HG02852 (cell line): ENCODE data around the gene LENG1.

Source experiments
- ATAC-seq: cut with Tn5 transposase; IDR thresholded peaks from one replicate; pipeline ENCODE4 v1.9.1; 2021; ENCODE audit warnings: mild to moderate bottlenecking, moderate library complexity; ENCODE audit not compliant: unreplicated experiment

The LENG1 gene

DNA sequence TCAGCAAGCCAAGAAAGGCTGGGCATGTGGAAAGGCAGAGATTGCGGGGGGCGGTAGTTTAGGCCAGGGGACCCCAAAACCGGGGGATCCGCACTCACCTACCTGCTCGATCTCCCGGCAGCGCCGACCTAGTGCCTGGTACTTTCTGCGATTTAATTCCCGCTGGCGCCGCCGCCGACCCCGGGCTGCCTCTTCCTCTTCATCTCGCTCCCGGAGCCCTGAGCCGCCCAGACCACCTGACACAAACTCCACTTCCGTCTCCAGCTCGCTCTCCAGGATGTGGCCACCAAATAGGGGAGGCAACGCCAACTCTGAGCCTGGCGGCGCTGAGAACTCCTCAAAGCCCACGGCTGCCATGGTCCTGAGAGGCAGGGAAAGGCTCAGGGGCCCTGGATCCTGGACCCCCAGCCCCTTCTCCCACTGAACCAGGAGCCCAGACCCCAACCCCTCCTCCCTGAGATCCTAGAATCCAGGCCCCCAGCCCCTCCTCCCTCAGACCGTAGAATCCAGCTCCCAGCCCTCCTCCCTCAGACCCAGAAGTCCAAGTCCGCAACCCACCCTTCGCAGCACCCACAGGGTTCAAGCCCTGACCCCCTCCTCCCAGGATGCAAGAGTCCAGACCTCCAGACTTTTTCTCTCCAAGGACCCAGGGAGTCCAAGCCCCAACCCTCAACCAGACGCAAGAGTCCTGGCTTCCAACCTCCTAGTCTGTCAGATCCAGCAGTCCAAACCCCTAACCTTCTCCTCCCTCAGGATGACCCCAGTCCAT is 45.0 kb downstream of the LENG1 start:
- no peak for ATAC-seq

DNA sequence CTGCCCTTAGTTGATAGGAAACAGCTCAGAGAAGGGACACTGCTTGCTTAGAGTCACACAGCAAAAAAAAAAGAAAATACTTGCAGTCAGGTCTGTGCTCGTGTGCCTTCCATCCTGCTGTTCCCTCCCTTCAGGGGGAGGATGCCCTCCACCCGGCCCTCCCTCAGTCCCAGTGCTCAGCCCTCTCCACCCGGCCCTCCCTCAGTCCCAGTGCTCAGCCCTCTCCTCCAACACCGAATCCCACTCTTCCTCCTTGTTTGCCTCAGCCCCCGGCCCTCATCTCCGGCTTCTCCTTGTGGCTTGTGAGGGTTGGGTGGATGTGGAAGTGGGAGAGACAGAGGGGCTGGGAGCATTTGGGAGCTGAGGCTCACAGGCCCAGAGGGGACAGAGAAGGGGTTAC is 49.9 kb downstream of the LENG1 start:
- no peak for ATAC-seq

- no peak for ATAC-seq
Measured at GRCh38 chr19:54108496-54108895, 51.0 kb downstream of the LENG1 start.

- ATAC-seq: no peak
Measured at GRCh38 chr19:54107876-54108490, 51.5 kb downstream of the LENG1 start.

- ATAC-seq: no peak
Measured at GRCh38 chr19:54106716-54107115, 52.8 kb downstream of the LENG1 start.

GRCh38 chr19:54105796-54106195 is 53.7 kb downstream of the LENG1 start:
- no peak for ATAC-seq
